LNCAP (cell line): ENCODE data around the gene SLC6A15.
A peak's percentile ranks its signal among the peaks of the same experiment; 100 is the strongest.

Source experiments
- TF ChIP-seq, protein P1 (sequence below): fragments of 450-650 bp; IDR thresholded peaks from 2 replicates; pipeline ENCODE4 v1.5.1; 2017; ENCODE audit warnings: mild to moderate bottlenecking

The SLC6A15 gene

GRCh38 chr12:84874825-84875139 is 37.8 kb downstream of the SLC6A15 start:
- TF ChIP-seq, protein P1, sequence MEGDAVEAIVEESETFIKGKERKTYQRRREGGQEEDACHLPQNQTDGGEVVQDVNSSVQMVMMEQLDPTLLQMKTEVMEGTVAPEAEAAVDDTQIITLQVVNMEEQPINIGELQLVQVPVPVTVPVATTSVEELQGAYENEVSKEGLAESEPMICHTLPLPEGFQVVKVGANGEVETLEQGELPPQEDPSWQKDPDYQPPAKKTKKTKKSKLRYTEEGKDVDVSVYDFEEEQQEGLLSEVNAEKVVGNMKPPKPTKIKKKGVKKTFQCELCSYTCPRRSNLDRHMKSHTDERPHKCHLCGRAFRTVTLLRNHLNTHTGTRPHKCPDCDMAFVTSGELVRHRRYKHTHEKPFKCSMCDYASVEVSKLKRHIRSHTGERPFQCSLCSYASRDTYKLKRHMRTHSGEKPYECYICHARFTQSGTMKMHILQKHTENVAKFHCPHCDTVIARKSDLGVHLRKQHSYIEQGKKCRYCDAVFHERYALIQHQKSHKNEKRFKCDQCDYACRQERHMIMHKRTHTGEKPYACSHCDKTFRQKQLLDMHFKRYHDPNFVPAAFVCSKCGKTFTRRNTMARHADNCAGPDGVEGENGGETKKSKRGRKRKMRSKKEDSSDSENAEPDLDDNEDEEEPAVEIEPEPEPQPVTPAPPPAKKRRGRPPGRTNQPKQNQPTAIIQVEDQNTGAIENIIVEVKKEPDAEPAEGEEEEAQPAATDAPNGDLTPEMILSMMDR, result no peak; the same call in 1 of the 2 replicates

GRCh38 chr12:84874125-84874824 is 38.3 kb downstream of the SLC6A15 start:
- TF ChIP-seq, protein P1, result peak; percentile 80

DNA sequence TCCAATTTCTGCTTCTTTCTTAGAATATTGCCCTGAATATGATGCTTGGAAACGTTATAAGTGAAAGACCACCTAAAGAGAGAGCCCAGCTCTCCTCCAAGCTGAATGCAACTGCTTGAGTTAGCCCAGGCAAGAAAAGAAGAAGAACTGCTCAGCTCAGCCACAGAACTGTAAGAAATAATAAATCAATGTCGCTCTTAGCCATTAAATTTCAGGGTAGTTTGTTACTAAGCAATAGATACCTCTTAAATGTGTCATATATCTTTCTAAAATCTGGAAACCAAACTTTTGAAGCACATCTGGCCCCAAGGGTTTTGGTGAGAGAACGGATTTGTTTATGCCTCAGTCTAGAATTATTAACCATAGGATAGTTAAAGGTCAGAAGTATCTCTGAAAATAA is 50.4 kb downstream of the SLC6A15 start:
- TF ChIP-seq, protein P1, result no peak

DNA sequence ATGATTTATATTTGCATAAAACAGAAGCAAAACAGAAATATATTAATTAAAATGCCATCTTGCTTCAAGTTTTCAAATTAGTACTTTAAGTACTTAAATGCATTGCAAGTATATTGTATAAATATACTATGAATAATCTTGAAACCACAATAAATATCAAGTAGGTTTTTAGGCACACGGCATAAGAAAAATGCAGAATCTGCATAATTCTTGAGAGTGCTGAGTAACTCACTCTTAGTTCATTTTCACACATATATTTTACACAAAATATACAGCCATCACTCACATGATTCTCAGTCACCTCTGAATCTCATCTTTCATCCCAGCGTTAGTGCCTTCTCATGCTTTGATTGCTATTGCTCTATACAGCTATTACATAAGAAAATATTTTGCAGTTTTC is 51.9 kb downstream of the SLC6A15 start:
- TF ChIP-seq, protein P1, result no peak

- TF ChIP-seq, protein P1, result no peak
Observed at GRCh38 chr12:84858796-84859195, 53.8 kb downstream of the SLC6A15 start.

- TF ChIP-seq, protein P1, result no peak
Observed at GRCh38 chr12:84857525-84858208, 54.9 kb downstream of the SLC6A15 start.

GRCh38 chr12:84856156-84856900 is 56.3 kb downstream of the SLC6A15 start:
- TF ChIP-seq, protein P1, result no peak
